IPS DF 4.7 (cell line): ENCODE measurements around the gene KIAA1586.

ENCODE experiments used
- DNase-seq: peaks from one replicate; pipeline ENCODE4 v3.0.0-alpha.2; 2013; ENCODE audit warnings: low spot score; ENCODE audit errors: extremely low read depth

Gene KIAA1586

GRCh38 chr6:57102976-57103375, 56.5 kb downstream of the KIAA1586 start:
- DNase-seq, result no peak

GRCh38 chr6:57104336-57104735, 57.8 kb downstream of the KIAA1586 start:
- no peak for DNase-seq
